MCF 10A (cell line): ENCODE data around the gene CERT1. TPM values are rescaled to one million over a fixed set of nuclear protein-coding genes. Genes with fewer than 3 reads are reported as not detected.
"Not testable (repeated sequence)": the region's sequence is repeated elsewhere in the genome, so short reads cannot be mapped to it uniquely, and the experiment has no call there.

Experiments
- BruUV-seq: library from RNA; stranded (reverse); fragments of 400-500 nt; replicated peaks from 2 replicates; lab custom pipeline; 2021; lab: Mats Ljungman, UMichigan
- CTCF ChIA-PET: fragments of 300-600 bp; sonication (Branson Sonifier 250); formaldehyde crosslinking; extraction: SDS; loops from one replicate; lab custom pipeline; 2021; ENCODE audit warnings: antibody characterized with exemption, inconsistent platforms; lab: Yijun Ruan, JAX
- POLR2A ChIA-PET: fragments of 300-600, 350-650 bp; sonication (Branson Sonifier 250); formaldehyde crosslinking; extraction: SDS; loops from one replicate; lab custom pipeline; 2020; ENCODE audit warnings: antibody characterized with exemption, inconsistent platforms; lab: Yijun Ruan, JAX
- DNase-seq: peaks from one replicate; pipeline ENCODE4 v3.0.0-alpha.2; 2018; ENCODE audit not compliant: unreplicated experiment
- H3K27ac Mint-ChIP-seq: one replicate; pipeline ENCODE4 v1.8.0; 2022; ENCODE audit warnings: mild to moderate bottlenecking, low read depth, mixed read lengths; ENCODE audit not compliant: unreplicated experiment
- H3K27me3 Mint-ChIP-seq: one replicate; pipeline ENCODE4 v1.8.0; 2022; ENCODE audit warnings: mixed read lengths; ENCODE audit not compliant: insufficient read depth, unreplicated experiment
- H3K36me3 Mint-ChIP-seq: one replicate; pipeline ENCODE4 v1.8.0; 2022; ENCODE audit warnings: mild to moderate bottlenecking, moderate library complexity, mixed read lengths; ENCODE audit not compliant: insufficient read depth, unreplicated experiment
- H3K4me1 Mint-ChIP-seq: one replicate; pipeline ENCODE4 v1.8.0; 2022; ENCODE audit warnings: mixed read lengths; ENCODE audit not compliant: insufficient read depth, unreplicated experiment
- H3K4me3 Mint-ChIP-seq: one replicate; pipeline ENCODE4 v1.8.0; 2022; ENCODE audit warnings: mild to moderate bottlenecking, moderate library complexity, mixed read lengths; ENCODE audit not compliant: unreplicated experiment
- H3K9me3 Mint-ChIP-seq: one replicate; pipeline ENCODE4 v1.8.0; 2022; ENCODE audit warnings: mixed read lengths; ENCODE audit not compliant: unreplicated experiment
- intact Hi-C: fragments of 100-400 bp; cut with micrococcal nuclease; formaldehyde crosslinking; loops from 2 replicates; pipeline ENCODE4 v1.14.1; 2022
- total RNA-seq: library from RNA; stranded (reverse); gene quantifications from 2 replicates; pipeline ENCODE4 v1.2.3, GENCODE V29; 2022
- TF ChIP-seq, protein P1 (sequence below): fragments of 200-600 bp; IDR thresholded peaks from one replicate; pipeline ENCODE4 v1.8.0; 2022; ENCODE audit warnings: antibody characterized with exemption, mild to moderate bottlenecking; ENCODE audit not compliant: unreplicated experiment

The CERT1 gene
- total RNA-seq, 1 experiment from 2014 or later, result 19.6 TPM

GRCh38 chr5:75335486-75335885 lies 175.9 kb downstream of the CERT1 start:
- H3K27ac Mint-ChIP-seq, result no peak overlapping the region
- TF ChIP-seq, protein P1, sequence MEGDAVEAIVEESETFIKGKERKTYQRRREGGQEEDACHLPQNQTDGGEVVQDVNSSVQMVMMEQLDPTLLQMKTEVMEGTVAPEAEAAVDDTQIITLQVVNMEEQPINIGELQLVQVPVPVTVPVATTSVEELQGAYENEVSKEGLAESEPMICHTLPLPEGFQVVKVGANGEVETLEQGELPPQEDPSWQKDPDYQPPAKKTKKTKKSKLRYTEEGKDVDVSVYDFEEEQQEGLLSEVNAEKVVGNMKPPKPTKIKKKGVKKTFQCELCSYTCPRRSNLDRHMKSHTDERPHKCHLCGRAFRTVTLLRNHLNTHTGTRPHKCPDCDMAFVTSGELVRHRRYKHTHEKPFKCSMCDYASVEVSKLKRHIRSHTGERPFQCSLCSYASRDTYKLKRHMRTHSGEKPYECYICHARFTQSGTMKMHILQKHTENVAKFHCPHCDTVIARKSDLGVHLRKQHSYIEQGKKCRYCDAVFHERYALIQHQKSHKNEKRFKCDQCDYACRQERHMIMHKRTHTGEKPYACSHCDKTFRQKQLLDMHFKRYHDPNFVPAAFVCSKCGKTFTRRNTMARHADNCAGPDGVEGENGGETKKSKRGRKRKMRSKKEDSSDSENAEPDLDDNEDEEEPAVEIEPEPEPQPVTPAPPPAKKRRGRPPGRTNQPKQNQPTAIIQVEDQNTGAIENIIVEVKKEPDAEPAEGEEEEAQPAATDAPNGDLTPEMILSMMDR, result no peak
- no peaks in the 10 kb centered on the region for H3K9me3 Mint-ChIP-seq
- CTCF ChIA-PET, result no interaction called here
- peaks cover 9% of the 10 kb centered on the region for H3K36me3 Mint-ChIP-seq
- H3K4me1 Mint-ChIP-seq, result peaks cover 19% of the 10 kb centered on the region
- intact Hi-C loops, result loop anchor here (5.0 to 10.0 kb wide), 3 partner anchors 98 to 571 kb away; partner anchors contain the start of genes ANKRD31, GFM2 and NSA2
- DNase-seq, result no peak
- no TSS peak for BruUV-seq
- H3K4me3 Mint-ChIP-seq, result no peak overlapping the region
- H3K27me3 Mint-ChIP-seq, result no peaks in the 10 kb centered on the region
- POLR2A ChIA-PET, result no interaction called here

DNA sequence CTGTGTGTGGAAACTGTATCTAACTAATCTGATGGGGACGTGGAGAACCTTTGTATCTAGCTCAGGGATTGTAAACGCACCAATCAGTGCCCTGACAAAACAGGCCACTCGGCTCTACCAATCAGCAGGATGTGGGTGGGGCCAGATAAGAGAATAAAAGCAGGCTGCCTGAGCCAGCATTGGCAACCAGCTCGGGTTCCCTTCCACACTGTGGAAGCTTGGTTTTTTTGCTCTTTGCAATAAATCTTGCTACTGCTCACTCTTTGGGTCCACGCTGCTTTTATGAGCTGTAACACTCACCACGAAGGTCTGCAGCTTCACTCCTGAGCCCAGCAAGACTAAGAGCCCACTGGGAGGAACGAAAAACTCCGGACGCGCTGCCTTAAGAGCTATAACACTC lies 177.0 kb downstream of the CERT1 start:
- H3K4me3 Mint-ChIP-seq, H3K27me3 Mint-ChIP-seq, POLR2A ChIA-PET, DNase-seq, H3K9me3 Mint-ChIP-seq, H3K36me3 Mint-ChIP-seq, H3K27ac Mint-ChIP-seq, BruUV-seq, H3K4me1 Mint-ChIP-seq: not testable (repeated sequence)
- intact Hi-C loops, result loop anchor here (10.0 kb wide), 2 partner anchors 410 to 570 kb away; partner anchors contain the start of genes GFM2 and NSA2
- CTCF ChIA-PET, result interaction anchor here (0.8 to 0.9 kb wide), 2 partner anchors 14 to 98 kb away, joined by 3 to 5 read pairs; partner anchors contain the start of gene ANKRD31

DNA sequence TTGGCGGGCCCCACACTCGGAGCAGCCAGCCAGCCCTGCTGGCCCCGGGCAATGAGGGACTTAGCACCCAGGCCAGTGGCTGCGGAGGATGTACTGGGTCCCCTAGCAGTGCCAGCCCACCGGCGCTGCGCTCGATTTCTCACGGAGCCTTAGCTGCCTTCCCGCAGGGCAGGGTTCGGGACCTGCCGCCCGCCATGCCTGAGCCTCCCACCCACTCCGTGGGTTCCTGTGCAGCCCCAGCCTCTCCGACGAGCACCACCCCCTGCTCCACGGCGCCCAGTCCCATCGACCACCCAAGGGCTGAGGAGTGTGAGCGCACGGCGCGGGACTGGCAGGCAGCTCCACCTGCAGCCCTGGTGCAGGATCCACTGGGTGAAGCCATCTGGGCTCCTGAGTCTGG lies 177.7 kb downstream of the CERT1 start:
- not testable (repeated sequence) for H3K9me3 Mint-ChIP-seq, H3K36me3 Mint-ChIP-seq, DNase-seq, H3K4me1 Mint-ChIP-seq, BruUV-seq, H3K4me3 Mint-ChIP-seq, H3K27ac Mint-ChIP-seq, H3K27me3 Mint-ChIP-seq
- POLR2A ChIA-PET, result interaction anchor here (0.6 kb wide), 1 partner anchor 123 kb away, joined by 3 read pairs; no protein-coding TSS in a partner anchor
- CTCF ChIA-PET, result interaction anchor here (0.8 to 0.9 kb wide), 2 partner anchors 13 to 97 kb away, joined by 3 to 5 read pairs; no protein-coding TSS in a partner anchor
- intact Hi-C loops, result loop anchor here (10.0 kb wide), 2 partner anchors 409 to 569 kb away; partner anchors contain the start of genes GFM2 and NSA2

GRCh38 chr5:75331095-75332090 lies 180.0 kb downstream of the CERT1 start:
- H3K27me3 Mint-ChIP-seq, result no peaks in the 10 kb centered on the region

More at GRCh38 chr5:75331095-75332090, 180.0 kb downstream of the CERT1 start:
- ChIA-PET CTCF (interaction anchor here (0.6 to 0.9 kb wide), 3 partner anchors 14 to 47 kb away, joined by 3 read pairs; no protein-coding TSS in a partner anchor), POLR2A (interaction anchor here (0.6 to 1.4 kb wide), 4 partner anchors 10 to 126 kb away, joined by 3 read pairs; partner anchors contain the start of gene ANKRD31)
- Mint-ChIP-seq H3K4me3 (no peak overlapping the region), H3K4me1 (no peaks in the 10 kb centered on the region), H3K9me3 (no peaks in the 10 kb centered on the region), H3K36me3 (no peaks in the 10 kb centered on the region), H3K27ac (no peak overlapping the region)
- intact Hi-C loops, result loop anchor here (10.0 kb wide), 2 partner anchors 407 to 567 kb away; partner anchors contain the start of genes GFM2 and NSA2
- no TSS peak for BruUV-seq
- DNase-seq, result no peak
- TF ChIP-seq, protein P1, result no peak
